AG04449 (cell line): ENCODE results near the gene HEATR3.

Source experiments
- CTCF ChIA-PET: fragments of 350-600 bp; formaldehyde crosslinking; extraction: SDS; loops from one replicate; lab custom pipeline; 2021; ENCODE audit warnings: antibody characterized with exemption; lab: Yijun Ruan, JAX
- POLR2A ChIA-PET: fragments of 400-600, 350-600 bp; formaldehyde crosslinking; extraction: SDS; loops from one replicate; lab custom pipeline; 2020; ENCODE audit warnings: antibody characterized with exemption, inconsistent platforms; lab: Yijun Ruan, JAX
- DNase-seq: peaks from one replicate; pipeline ENCODE4 v3.0.0-alpha.2; 2010; ENCODE audit warnings: low read depth, low spot score
- H3K4me3 ChIP-seq: 2 replicates; pipeline ENCODE4 v1.5.1; 2011; ENCODE audit warnings: low read depth, mild to moderate bottlenecking, control low read depth, low read length
- CTCF ChIP-seq: IDR thresholded peaks from one replicate; pipeline ENCODE4 v1.5.1; 2011; ENCODE audit warnings: mild to moderate bottlenecking, moderate library complexity, low read length, control low read depth, inconsistent platforms; ENCODE audit not compliant: insufficient read depth; ENCODE audit errors: missing control alignments

HEATR3 gene

DNA sequence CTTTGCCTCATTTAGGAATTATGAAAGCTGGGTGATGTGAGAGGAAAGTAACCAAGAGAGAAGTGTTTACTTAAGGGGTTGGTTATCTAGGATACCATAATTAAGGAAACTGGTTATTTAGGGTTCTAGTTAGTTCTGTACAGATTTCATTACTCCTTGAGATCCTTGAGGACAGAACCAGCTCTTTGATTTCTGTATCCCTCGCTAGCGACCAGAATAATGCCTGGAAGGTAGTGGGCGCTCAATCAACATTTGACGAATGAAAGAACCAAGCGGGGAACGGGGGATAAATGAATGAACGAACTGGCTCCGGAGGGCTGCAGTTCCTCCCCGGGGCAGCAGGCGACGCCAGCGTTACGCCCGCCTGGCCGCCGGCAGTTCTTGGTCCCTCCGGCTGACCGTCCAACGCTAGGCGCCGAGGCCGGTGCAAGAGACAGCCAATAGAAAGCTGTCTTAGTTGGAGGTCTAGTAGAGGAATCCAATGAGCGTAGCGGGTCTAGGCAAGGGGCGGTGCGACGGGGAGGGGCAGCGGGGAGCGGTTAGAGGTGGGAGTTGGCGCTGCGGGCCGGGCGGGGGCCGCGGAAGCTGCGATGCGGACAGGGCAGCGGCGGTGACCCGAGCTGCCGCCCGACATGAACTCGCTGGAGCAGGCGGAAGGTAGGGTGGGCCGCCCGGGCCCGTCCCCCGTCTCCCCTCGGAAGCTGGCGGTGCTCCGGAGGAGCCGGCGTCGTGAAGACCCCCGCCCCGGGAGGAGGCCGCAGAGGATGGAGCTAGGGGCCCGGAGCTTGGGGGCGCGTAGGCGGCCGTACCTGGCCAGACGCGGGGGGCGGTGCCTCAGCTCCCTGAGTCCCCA lies 40.9 kb upstream of the HEATR3 start, which contains the start of gene CNEP1R1:
CNEP1R1 (plus strand) TSS at position 542 of the 853 bp plus-strand sequence; CDS start at position 633, 91 bp downstream.
- TF ChIP-seq CTCF, result peak; percentile 100
- peak within 1 kb of the TSS; percentile 86 for H3K4me3 ChIP-seq
- ChIA-PET CTCF (interaction anchor here (0.6 to 10.8 kb wide), 77 partner anchors 10 to 782 kb away, joined by 3 to 249 read pairs (median 5); partner anchors contain the start of genes HEATR3 and TENT4B), POLR2A (interaction anchor here (0.6 to 1.4 kb wide), 5 partner anchors 41 to 640 kb away, joined by 3 to 7 read pairs (median 4); partner anchors contain the start of gene HEATR3)
- DNase-seq, result peak; percentile 77

DNA sequence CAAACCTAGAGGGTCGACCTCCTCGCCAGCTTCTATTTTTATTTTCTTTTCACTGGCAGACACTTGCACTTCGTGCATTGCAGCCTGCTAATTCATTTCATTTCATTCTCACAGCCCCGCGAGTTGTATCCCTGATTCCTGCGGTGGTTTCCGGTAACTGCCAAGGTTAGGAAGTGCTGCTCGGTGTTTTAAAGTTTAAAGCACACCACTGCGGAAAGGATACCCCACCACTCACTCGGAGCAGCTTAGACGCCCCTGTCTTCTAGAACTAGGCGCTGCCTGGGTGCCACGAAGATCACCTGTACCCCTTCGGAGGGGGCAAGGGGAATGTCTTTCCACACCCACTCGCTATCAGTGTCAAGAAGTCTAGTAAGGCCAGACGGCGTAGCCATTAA lies 40.2 kb upstream of the HEATR3 start:
- no peak for DNase-seq
- ChIA-PET CTCF (interaction anchor here (0.6 to 10.8 kb wide), 67 partner anchors 11 to 781 kb away, joined by 3 to 249 read pairs (median 5); partner anchors contain the start of gene HEATR3), POLR2A (interaction anchor here (1.1 to 1.4 kb wide), 4 partner anchors 40 to 640 kb away, joined by 3 to 7 read pairs (median 4); partner anchors contain the start of gene HEATR3)
- peak overlapping the region; percentile 86 for H3K4me3 ChIP-seq
- no peak for TF ChIP-seq CTCF

DNA sequence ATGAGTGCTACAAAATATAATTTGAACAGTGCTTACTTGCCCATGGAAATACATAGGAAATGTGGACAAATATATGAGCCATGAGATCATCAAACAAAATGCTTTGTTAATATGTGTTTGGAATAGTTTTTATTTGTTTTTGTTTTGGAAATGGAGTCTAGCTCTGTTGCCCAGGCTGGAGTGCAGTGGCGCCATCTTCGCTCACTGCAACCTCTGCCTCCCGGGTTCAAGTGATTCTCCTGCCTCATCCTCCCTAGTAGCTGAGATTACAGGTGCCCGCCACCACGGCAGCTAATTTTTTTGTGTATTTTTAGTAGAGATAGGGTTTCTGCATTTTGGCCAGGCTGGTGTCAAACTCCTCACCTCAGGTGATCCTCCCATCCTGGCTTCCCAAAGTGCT lies 37.9 kb upstream of the HEATR3 start:
- TF ChIP-seq CTCF, result no peak
- ChIA-PET POLR2A (no interaction called here), CTCF (interaction anchor here (10.8 kb wide), 1 partner anchor 184 kb away, joined by 249 read pairs; no protein-coding TSS in a partner anchor)
- DNase-seq, result no peak
- H3K4me3 ChIP-seq, result no peak overlapping the region

GRCh38 chr16:50035468-50035992 lies 30.2 kb upstream of the HEATR3 start:
- no peak overlapping the region for H3K4me3 ChIP-seq
- no peak for TF ChIP-seq CTCF
- no peak for DNase-seq
- POLR2A ChIA-PET, result no interaction called here
- CTCF ChIA-PET, result interaction anchor here (8.4 kb wide), 1 partner anchor 10 kb away, joined by 85 read pairs; the partner anchor contains the start of gene CNEP1R1

DNA sequence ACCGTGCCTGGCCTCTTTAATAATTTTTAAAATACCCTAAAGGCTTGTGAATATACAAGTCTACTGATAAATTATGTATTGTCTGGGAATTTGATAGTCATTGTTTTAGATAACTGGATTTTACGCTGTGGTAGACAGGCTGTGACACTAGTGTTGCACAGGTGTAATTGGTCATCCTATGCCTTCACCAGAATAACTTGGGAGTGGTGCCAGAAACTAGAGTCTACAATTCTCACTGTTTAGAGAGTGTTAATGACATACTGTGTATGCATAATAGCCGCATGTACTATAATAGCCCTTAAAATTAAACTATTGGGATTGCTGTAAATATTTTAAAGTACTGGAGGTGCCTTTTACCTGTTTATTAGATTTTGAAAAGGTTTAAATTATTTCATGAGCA lies 29.3 kb upstream of the HEATR3 start:
- TF ChIP-seq CTCF, result no peak
- no peak overlapping the region for H3K4me3 ChIP-seq
- ChIA-PET POLR2A (no interaction called here), CTCF (interaction anchor here (0.7 to 8.4 kb wide), 4 partner anchors 11 to 176 kb away, joined by 4 to 85 read pairs (median 6); partner anchors contain the start of gene CNEP1R1)
- no peak for DNase-seq

GRCh38 chr16:50037662-50038220 lies 28.0 kb upstream of the HEATR3 start:
- no peak for TF ChIP-seq CTCF
- DNase-seq, result no peak
- POLR2A ChIA-PET, result no interaction called here
- no peak overlapping the region for H3K4me3 ChIP-seq
- CTCF ChIA-PET, result interaction anchor here (0.9 to 8.4 kb wide), 5 partner anchors 12 to 173 kb away, joined by 3 to 85 read pairs (median 4); partner anchors contain the start of gene CNEP1R1
